ENCODE results near the gene PDZD8. TPM values are rescaled to one million over a fixed set of nuclear protein-coding genes. Genes with fewer than 3 reads are reported as not detected.

The PDZD8 gene
- 10 to 100 TPM; 19.3 to 49.6 (median 39.9) TPM for total RNA-seq
- polyA plus RNA-seq = 10 to 100 TPM in 1 of 2 donors, 1 to 10 TPM in 1; 8.0 to 24.6 TPM
- long read RNA-seq, donor 1, full-length matches to known transcripts = 4 of 11 reads
- long read RNA-seq, donor 1, partial matches to known transcripts = 1 of 11 reads
- long read RNA-seq, donor 1, other reads (novel, unspliced or antisense) = 6 of 11 reads
- long read RNA-seq, donor 2, full-length matches to known transcripts = 7 of 20 reads
- long read RNA-seq, donor 2, partial matches to known transcripts = 13 of 20 reads
- long read RNA-seq, donor 2, other reads (novel, unspliced or antisense) = 0 of 20 reads
- long read RNA-seq, donor 3, full-length matches to known transcripts = 40 of 59 reads
- long read RNA-seq, donor 3, partial matches to known transcripts = 0 of 59 reads
- long read RNA-seq, donor 3, other reads (novel, unspliced or antisense) = 19 of 59 reads

- Histone ChIP-seq H3K9me3 (no peaks in the 10 kb centered on the region), H3K36me3 (no peaks in the 10 kb centered on the region), H3K27ac (peak within 1 kb of the TSS; percentile 93), H3K4me3 (peak within 1 kb of the TSS; percentile 77), H3K27me3 (no peaks in the 10 kb centered on the region), H3K4me1 (ENCODE audit: insufficient read depth) (peaks cover 8% of the 10 kb centered on the region)
- TF ChIP-seq EP300 (IDR thresholded peaks at IDR 0.05) (no peak), POLR2A (IDR thresholded peaks at IDR 0.05) (peak; percentile 87), CTCF (IDR thresholded peaks at IDR 0.05) (peak in 1 of 3 donors; percentile 44)
- WGBS, 3 donors = 0 to 1% (median 0%) methylated on average over 54 to 103 of the region's 103 CpGs
- intact Hi-C loops (cut with DNase I) = loop anchor here in 1 of 4 donors (10.0 kb wide), 1 partner anchor 159 kb away; no protein-coding TSS in a partner anchor
- DNase-seq = peak; percentile 94 to 98 (median 96)
Observed at GRCh38 chr10:117375360-117376178, at the start of gene PDZD8. Gene PDZD8 (minus strand): TSS chr10:117375440. CDS start chr10:117375227, 213 bp downstream.

GRCh38 chr10:117424171-117424570 is 48.9 kb upstream of the PDZD8 start:
- Histone ChIP-seq H3K36me3 (no peaks in the 10 kb centered on the region), H3K9me3 (no peaks in the 10 kb centered on the region), H3K4me3 (no peak overlapping the region), H3K27ac (no peak overlapping the region), H3K4me1 (ENCODE audit: insufficient read depth) (no peaks in the 10 kb centered on the region), H3K27me3 (no peaks in the 10 kb centered on the region)
- no peak for DNase-seq
- TF ChIP-seq EP300 (IDR thresholded peaks at IDR 0.05) = no peak
- no peak for TF ChIP-seq POLR2A (IDR thresholded peaks at IDR 0.05)
- no peak for TF ChIP-seq CTCF (IDR thresholded peaks at IDR 0.05)
- intact Hi-C loops (cut with DNase I) = no loop called here
- 91 to 92% (median 91%) methylated on average over 6 of the region's 6 CpGs for WGBS, 3 donors

GRCh38 chr10:117421985-117422384 is 46.7 kb upstream of the PDZD8 start:
- Histone ChIP-seq H3K27me3 (no peaks in the 10 kb centered on the region), H3K36me3 (no peaks in the 10 kb centered on the region), H3K4me3 (no peak overlapping the region), H3K9me3 (no peaks in the 10 kb centered on the region), H3K4me1 (ENCODE audit: insufficient read depth) (no peaks in the 10 kb centered on the region), H3K27ac (no peak overlapping the region)
- WGBS, 3 donors = 76 to 83% (median 82%) methylated on average over 5 of the region's 5 CpGs
- TF ChIP-seq CTCF (IDR thresholded peaks at IDR 0.05) (no peak), EP300 (IDR thresholded peaks at IDR 0.05) (no peak), POLR2A (IDR thresholded peaks at IDR 0.05) (no peak)
- intact Hi-C loops (cut with DNase I) = no loop called here
- no peak for DNase-seq

GRCh38 chr10:117420768-117421167 is 45.5 kb upstream of the PDZD8 start:
- WGBS, 3 donors = 83 to 90% (median 84%) methylated on average over 5 of the region's 5 CpGs
- intact Hi-C loops (cut with DNase I) = no loop called here

More at GRCh38 chr10:117420768-117421167, 45.5 kb upstream of the PDZD8 start:
- no peaks in the 10 kb centered on the region for H3K4me1 ChIP-seq (ENCODE audit: insufficient read depth)
- H3K27me3 ChIP-seq = no peaks in the 10 kb centered on the region
- H3K4me3 ChIP-seq = no peak overlapping the region
- no peak overlapping the region for H3K27ac ChIP-seq
- H3K36me3 ChIP-seq = no peaks in the 10 kb centered on the region
- DNase-seq = no peak
- TF ChIP-seq EP300 (IDR thresholded peaks at IDR 0.05) (no peak), POLR2A (IDR thresholded peaks at IDR 0.05) (no peak), CTCF (IDR thresholded peaks at IDR 0.05) (no peak)
- no peaks in the 10 kb centered on the region for H3K9me3 ChIP-seq
